Measurements from ENCODE around the gene CNN2. TPM values are rescaled to one million over a fixed set of nuclear protein-coding genes. Genes with fewer than 3 reads are reported as not detected.

Gene CNN2
- total and polyA plus RNA-seq, 8 donors = 20.4 to 73.8 (median 53.5) TPM

- Histone ChIP-seq H3K36me3 (no peaks in the 10 kb centered on the region), H3K4me3 (peak overlapping the region in 2 of 4 donors; percentile 20 to 38), H3K27ac (peak overlapping the region in 2 of 4 donors; percentile 12 to 30), H3K4me1 (peaks cover 0 to 15% (median 4%) of the 10 kb centered on the region in 3 donors), H3K27me3 (no peaks in the 10 kb centered on the region), H3K9me3 (no peaks in the 10 kb centered on the region)
- FAIRE-seq (no peak), ATAC-seq (peak; percentile 76 to 86 (median 84)), DNase-seq (peak; percentile 55 to 94 (median 81))
- TF ChIP-seq, protein P1, sequence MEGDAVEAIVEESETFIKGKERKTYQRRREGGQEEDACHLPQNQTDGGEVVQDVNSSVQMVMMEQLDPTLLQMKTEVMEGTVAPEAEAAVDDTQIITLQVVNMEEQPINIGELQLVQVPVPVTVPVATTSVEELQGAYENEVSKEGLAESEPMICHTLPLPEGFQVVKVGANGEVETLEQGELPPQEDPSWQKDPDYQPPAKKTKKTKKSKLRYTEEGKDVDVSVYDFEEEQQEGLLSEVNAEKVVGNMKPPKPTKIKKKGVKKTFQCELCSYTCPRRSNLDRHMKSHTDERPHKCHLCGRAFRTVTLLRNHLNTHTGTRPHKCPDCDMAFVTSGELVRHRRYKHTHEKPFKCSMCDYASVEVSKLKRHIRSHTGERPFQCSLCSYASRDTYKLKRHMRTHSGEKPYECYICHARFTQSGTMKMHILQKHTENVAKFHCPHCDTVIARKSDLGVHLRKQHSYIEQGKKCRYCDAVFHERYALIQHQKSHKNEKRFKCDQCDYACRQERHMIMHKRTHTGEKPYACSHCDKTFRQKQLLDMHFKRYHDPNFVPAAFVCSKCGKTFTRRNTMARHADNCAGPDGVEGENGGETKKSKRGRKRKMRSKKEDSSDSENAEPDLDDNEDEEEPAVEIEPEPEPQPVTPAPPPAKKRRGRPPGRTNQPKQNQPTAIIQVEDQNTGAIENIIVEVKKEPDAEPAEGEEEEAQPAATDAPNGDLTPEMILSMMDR (IDR thresholded peaks at IDR 0.05) = peak; percentile 86 to 97 (median 91)
- WGBS, 2 donors = 1% methylated on average over 26 to 46 of the region's 46 CpGs
- intact Hi-C loops (cut with DNase I) = loop anchor here in 2 of 3 donors (2.0 to 10.0 kb wide), 4 partner anchors 58 to 218 kb away; partner anchors contain the start of gene ARID3A (in 1 of the 2)
Observed at GRCh38 chr19:982567-983170, 43.7 kb upstream of the CNN2 start.

DNA sequence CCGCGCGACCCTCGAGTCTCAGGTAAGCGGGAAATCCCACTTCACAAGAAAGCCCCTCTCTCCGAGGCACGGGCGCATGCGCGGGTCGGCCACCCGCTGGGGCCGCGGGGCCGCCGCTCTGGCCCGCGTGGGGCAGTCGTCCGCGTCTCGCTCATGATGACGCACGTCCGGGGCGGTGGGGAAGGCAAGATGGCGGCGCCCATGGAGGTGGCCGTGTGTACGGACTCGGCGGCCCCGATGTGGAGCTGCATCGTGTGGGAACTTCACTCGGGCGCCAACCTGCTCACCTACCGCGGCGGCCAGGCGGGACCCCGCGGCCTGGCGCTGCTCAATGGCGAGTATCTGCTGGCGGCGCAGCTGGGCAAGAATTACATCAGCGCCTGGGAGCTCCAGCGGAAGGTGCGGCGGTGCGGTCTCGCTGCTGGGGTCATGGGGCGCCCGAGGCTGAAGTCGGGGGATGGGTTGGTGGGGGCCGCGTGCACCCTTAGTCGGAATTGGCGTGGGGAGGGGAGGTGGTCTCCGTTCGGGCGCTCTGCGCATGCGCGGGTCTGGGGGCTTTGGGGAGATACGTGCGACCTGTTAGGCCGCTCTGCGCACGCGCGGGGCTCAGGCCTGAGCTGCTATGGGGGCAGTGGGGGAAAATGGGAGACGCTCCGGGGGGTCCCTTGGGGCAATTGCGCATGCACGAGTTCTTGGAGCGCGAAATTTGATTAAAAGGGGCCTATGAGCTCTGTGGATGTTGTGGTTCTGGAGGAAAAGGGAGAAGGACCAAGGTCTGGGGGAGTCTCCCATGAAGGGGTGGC lies 42.0 kb upstream of the CNN2 start, which contains the start of gene WDR18:
TSS of gene WDR18 (plus strand) at position 181 of the 803 bp plus-strand sequence. CDS start at position 190, 9 bp downstream.
- intact Hi-C loops (cut with DNase I) = loop anchor here in 2 of 3 donors (10.0 kb wide), 3 partner anchors 60 to 220 kb away; partner anchors contain the start of gene ARID3A (in 1 of the 2)
- Histone ChIP-seq H3K4me1 (peaks cover 0 to 15% (median 4%) of the 10 kb centered on the region in 3 donors), H3K9me3 (no peaks in the 10 kb centered on the region), H3K36me3 (no peaks in the 10 kb centered on the region), H3K4me3 (peak within 1 kb of the TSS; percentile 76 to 96 (median 91)), H3K27me3 (no peaks in the 10 kb centered on the region), H3K27ac (peak within 1 kb of the TSS; percentile 65 to 81 (median 71))
- peak; percentile 91 to 98 (median 94) for DNase-seq
- peak; percentile 93 to 96 (median 96) for ATAC-seq
- WGBS, 2 donors = 1% methylated on average over 75 to 78 of the region's 78 CpGs
- TF ChIP-seq, protein P1 (IDR thresholded peaks at IDR 0.05) = peak in 1 of 4 donors; percentile 20
- FAIRE-seq = no peak

DNA sequence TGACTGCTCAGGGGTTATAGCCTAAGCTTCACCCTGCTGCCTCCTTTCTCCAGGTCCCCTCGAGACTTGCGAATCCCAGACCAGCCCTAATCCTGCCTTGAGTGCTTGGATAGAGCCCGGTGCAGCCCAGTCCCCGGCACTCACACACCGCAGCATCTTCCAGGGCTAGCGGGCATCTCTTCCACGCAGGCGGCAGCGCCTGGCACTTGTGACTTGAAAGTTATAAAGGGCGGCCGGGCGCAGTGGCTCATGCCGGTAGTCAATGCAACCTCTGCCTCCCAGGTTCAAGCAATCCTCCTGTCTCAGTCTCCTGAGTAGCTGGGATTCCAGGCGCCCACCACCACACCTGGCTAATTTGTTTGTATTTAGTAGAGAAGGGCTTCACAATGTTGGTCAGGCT lies 40.3 kb upstream of the CNN2 start:
- 86 to 91% methylated on average over 14 of the region's 14 CpGs for WGBS, 2 donors
- Histone ChIP-seq H3K9me3 (no peaks in the 10 kb centered on the region), H3K4me3 (no peak overlapping the region), H3K27ac (no peak overlapping the region), H3K4me1 (peaks cover 0 to 15% (median 4%) of the 10 kb centered on the region in 3 donors), H3K36me3 (no peaks in the 10 kb centered on the region), H3K27me3 (no peaks in the 10 kb centered on the region)
- TF ChIP-seq, protein P1 (IDR thresholded peaks at IDR 0.05) = no peak
- DNase-seq (no peak), FAIRE-seq (no peak), ATAC-seq (no peak)
- intact Hi-C loops (cut with DNase I) = loop anchor here in 2 of 3 donors (10.0 kb wide), 3 partner anchors 61 to 221 kb away; partner anchors contain the start of gene ARID3A (in 1 of the 2)

GRCh38 chr19:988081-988480 lies 38.3 kb upstream of the CNN2 start:
- intact Hi-C loops (cut with DNase I) = loop anchor here in 2 of 3 donors (10.0 kb wide), 3 partner anchors 63 to 223 kb away; partner anchors contain the start of gene ARID3A (in 1 of the 2)
- ATAC-seq = no peak

More at GRCh38 chr19:988081-988480, 38.3 kb upstream of the CNN2 start:
- H3K9me3 ChIP-seq = no peaks in the 10 kb centered on the region
- H3K27ac ChIP-seq = no peak overlapping the region
- no peaks in the 10 kb centered on the region for H3K27me3 ChIP-seq
- DNase-seq (no peak), FAIRE-seq (no peak)
- TF ChIP-seq, protein P1 (IDR thresholded peaks at IDR 0.05) = no peak
- H3K4me1 ChIP-seq = peaks cover 0 to 12% (median 4%) of the 10 kb centered on the region in 3 donors
- no peaks in the 10 kb centered on the region for H3K36me3 ChIP-seq
- H3K4me3 ChIP-seq = no peak overlapping the region
- WGBS, 2 donors = 75 to 81% methylated on average over 14 of the region's 14 CpGs

All from pancreas (tissue), 10 donors.